Erythroblast (primary cell): Measurements from ENCODE around the gene FBLN2.

Experiments used
- GATA1 ChIP-seq: IDR thresholded peaks from 2 replicates; pipeline ENCODE4 v1.6.1; 2011; ENCODE audit warnings: low read depth, mild to moderate bottlenecking, control low read depth, low read length, moderate library complexity
- POLR2A ChIP-seq: IDR thresholded peaks from 2 replicates; pipeline ENCODE4 v1.6.1; 2011; ENCODE audit warnings: mild to moderate bottlenecking, low read length

GRCh38 chr3:13626396-13626795, 77.5 kb downstream of the FBLN2 start:
- TF ChIP-seq POLR2A (no peak), GATA1 (no peak)
